GM04504 (cell line): Measurements from ENCODE around the gene PACRG.
"Not testable (repeated sequence)": the region's sequence is repeated elsewhere in the genome, so short reads cannot be mapped to it uniquely, and the experiment has no call there.

Source experiments
- DNase-seq: peaks from one replicate; pipeline ENCODE4 v3.0.0-alpha.2; 2012; ENCODE audit warnings: low read depth

Gene PACRG

GRCh38 chr6:162727322-162728182, at the start of gene PACRG, which contains the start of gene PRKN:
Gene PACRG, plus strand, starts transcription at chr6:162727974.
Gene PRKN, minus strand, starts transcription at chr6:162727766.
- peak; percentile 91 for DNase-seq

- DNase-seq: not testable (repeated sequence)
Observed at GRCh38 chr6:162678896-162679295, 48.9 kb upstream of the PACRG start.

GRCh38 chr6:162679681-162680080, 48.1 kb upstream of the PACRG start:
- DNase-seq: no peak

GRCh38 chr6:162680367-162680766, 47.4 kb upstream of the PACRG start:
- no peak for DNase-seq

- no peak for DNase-seq
Observed at GRCh38 chr6:162680871-162681270, 46.9 kb upstream of the PACRG start.

GRCh38 chr6:162681447-162681846, 46.3 kb upstream of the PACRG start:
- no peak for DNase-seq

- DNase-seq: no peak
Observed at GRCh38 chr6:162683135-162683534, 44.6 kb upstream of the PACRG start.

- DNase-seq: no peak
Observed at GRCh38 chr6:162684052-162684451, 43.7 kb upstream of the PACRG start.

GRCh38 chr6:162684961-162685360, 42.8 kb upstream of the PACRG start:
- no peak for DNase-seq

GRCh38 chr6:162685586-162685985, 42.2 kb upstream of the PACRG start:
- DNase-seq: no peak

- no peak for DNase-seq
Observed at GRCh38 chr6:162688751-162689345, 38.9 kb upstream of the PACRG start.

GRCh38 chr6:162690158-162690557, 37.6 kb upstream of the PACRG start:
- no peak for DNase-seq

GRCh38 chr6:162697872-162698403, 29.8 kb upstream of the PACRG start:
- DNase-seq: no peak

- no peak for DNase-seq
Observed at GRCh38 chr6:162698440-162698839, 29.3 kb upstream of the PACRG start.

- no peak for DNase-seq
Observed at GRCh38 chr6:162699961-162700360, 27.8 kb upstream of the PACRG start.

GRCh38 chr6:162700966-162701365, 26.8 kb upstream of the PACRG start:
- no peak for DNase-seq

- no peak for DNase-seq
Observed at GRCh38 chr6:162701551-162701950, 26.2 kb upstream of the PACRG start.

GRCh38 chr6:162702446-162702845, 25.3 kb upstream of the PACRG start:
- DNase-seq: no peak

GRCh38 chr6:162704001-162704400, 23.8 kb upstream of the PACRG start:
- DNase-seq: no peak

- no peak for DNase-seq
Observed at GRCh38 chr6:162705736-162706135, 22.0 kb upstream of the PACRG start.

- DNase-seq: no peak
Observed at GRCh38 chr6:162706232-162706631, 21.5 kb upstream of the PACRG start.

GRCh38 chr6:162708971-162709370, 18.8 kb upstream of the PACRG start:
- DNase-seq: no peak

- DNase-seq: no peak
Observed at GRCh38 chr6:162709431-162709830, 18.3 kb upstream of the PACRG start.
